Esophagus (tissue), 2 donors: ENCODE results near the gene TLN1. TPM values are rescaled to one million over a fixed set of nuclear protein-coding genes. Genes with fewer than 3 reads are reported as not detected.

Experiments used
- H3K27ac ChIP-seq, 2 donors: one replicate each; pipeline ENCODE4 v1.5.1; 2013; ENCODE audit warnings: low read depth in 2 of 2, mild to moderate bottlenecking in 2 of 2, inconsistent platforms in 1 of 2, low read length in 1 of 2, moderate library complexity in 1 of 2
- H3K27me3 ChIP-seq, 2 donors: one replicate each; pipeline ENCODE4 v1.6.1; 2013; ENCODE audit warnings: low read length in 2 of 2, control low read depth in 1 of 2, mild to moderate bottlenecking in 1 of 2; ENCODE audit not compliant: insufficient read depth in 2 of 2, control insufficient read depth in 1 of 2
- H3K36me3 ChIP-seq, 2 donors: one replicate each; pipeline ENCODE4 v1.6.1; 2013; ENCODE audit warnings: low read length in 1 of 2; ENCODE audit not compliant: control insufficient read depth in 2 of 2, insufficient read depth in 2 of 2
- H3K4me1 ChIP-seq, 2 donors: one replicate each; pipeline ENCODE4 v1.6.1; 2013; ENCODE audit warnings: low read length in 1 of 2; ENCODE audit not compliant: control insufficient read depth in 2 of 2, insufficient read depth in 2 of 2
- H3K4me3 ChIP-seq, 2 donors: one replicate each; pipeline ENCODE4 v1.5.1; 2013; ENCODE audit warnings: low read length in 2 of 2, mild to moderate bottlenecking in 2 of 2, low read depth in 1 of 2, moderate library complexity in 1 of 2
- H3K9me3 ChIP-seq, 2 donors: one replicate each; pipeline ENCODE4 v1.6.1; 2013; ENCODE audit warnings: mild to moderate bottlenecking in 2 of 2, low read depth in 1 of 2, low read length in 1 of 2, moderate library complexity in 1 of 2; ENCODE audit not compliant: control insufficient read depth in 2 of 2, insufficient read depth in 1 of 2
- WGBS, 2 donors: extraction: QIAGEN DNeasy Blood & Tissue Kit; methylation state at CpG; one replicate each; pipeline ENCODE4 v1.1.7; 2013; 5-methylcytosine and 5-hydroxymethylcytosine counted together
- polyA plus RNA-seq, 2 donors: library from polyadenylated mRNA; stranded (reverse); fragments of 200-250 nt; gene quantifications; one replicate each; pipeline ENCODE4 v1.2.3, GENCODE V29; 2013
- donor health status: healthy with polysubstance abuse.
- donor health status: Bipolar disorder and iron deficiency.

Gene TLN1
- polyA plus RNA-seq, 2 donors = 53.2 to 89.5 TPM

GRCh38 chr9:35685506-35685905 is 46.5 kb downstream of the TLN1 start:
- H3K36me3 ChIP-seq = peaks cover 0 to 12% of the 10 kb centered on the region in 2 donors
- WGBS, 2 donors = 75 to 78% methylated on average over 13 of the region's 13 CpGs
- H3K27me3 ChIP-seq = no peaks in the 10 kb centered on the region
- H3K9me3 ChIP-seq = peaks cover 0 to 3% of the 10 kb centered on the region in 2 donors
- H3K4me3 ChIP-seq = peak overlapping the region in 1 of 2 donors; percentile 3
- H3K4me1 ChIP-seq = peaks cover 5 to 6% of the 10 kb centered on the region in 2 donors
- no peak overlapping the region for H3K27ac ChIP-seq

- H3K27me3 ChIP-seq = no peaks in the 10 kb centered on the region
- H3K4me3 ChIP-seq = peak overlapping the region in 1 of 2 donors; percentile 3
- peaks cover 4 to 6% of the 10 kb centered on the region in 2 donors for H3K4me1 ChIP-seq
- H3K36me3 ChIP-seq = peaks cover 0 to 12% of the 10 kb centered on the region in 2 donors
- WGBS, 2 donors = 87 to 90% methylated on average over 10 of the region's 10 CpGs
- peak overlapping the region in 1 of 2 donors; percentile 59 for H3K27ac ChIP-seq
- peaks cover 0 to 3% of the 10 kb centered on the region in 2 donors for H3K9me3 ChIP-seq
Measured at GRCh38 chr9:35684921-35685320, 47.1 kb downstream of the TLN1 start.

GRCh38 chr9:35683323-35683722 is 48.7 kb downstream of the TLN1 start:
- H3K27me3 ChIP-seq = no peaks in the 10 kb centered on the region
- H3K4me1 ChIP-seq = peaks cover 1 to 2% of the 10 kb centered on the region in 2 donors
- no peak overlapping the region for H3K4me3 ChIP-seq
- peaks cover 0 to 12% of the 10 kb centered on the region in 2 donors for H3K36me3 ChIP-seq
- peak overlapping the region; percentile 5 to 61 for H3K27ac ChIP-seq
- 57 to 68% methylated on average over 2 of the region's 2 CpGs for WGBS, 2 donors
- peaks cover 0 to 3% of the 10 kb centered on the region in 2 donors for H3K9me3 ChIP-seq

- 78 to 88% methylated on average over 10 of the region's 10 CpGs for WGBS, 2 donors
- Histone ChIP-seq H3K4me1 (peaks cover 0 to 2% of the 10 kb centered on the region in 2 donors), H3K27me3 (no peaks in the 10 kb centered on the region), H3K4me3 (no peak overlapping the region), H3K27ac (peak overlapping the region; percentile 20 to 50), H3K9me3 (peaks cover 0 to 3% of the 10 kb centered on the region in 2 donors), H3K36me3 (peaks cover 0 to 12% of the 10 kb centered on the region in 2 donors)
Measured at GRCh38 chr9:35682520-35683315, 49.3 kb downstream of the TLN1 start.

- 71 to 75% methylated on average over 6 of the region's 6 CpGs for WGBS, 2 donors
- H3K27me3 ChIP-seq = no peaks in the 10 kb centered on the region
- no peak overlapping the region for H3K4me3 ChIP-seq
- peak overlapping the region; percentile 20 to 50 for H3K27ac ChIP-seq
- peaks cover 0 to 12% of the 10 kb centered on the region in 2 donors for H3K36me3 ChIP-seq
- H3K4me1 ChIP-seq = peaks cover 0 to 2% of the 10 kb centered on the region in 2 donors
- H3K9me3 ChIP-seq = peaks cover 0 to 3% of the 10 kb centered on the region in 2 donors
Measured at GRCh38 chr9:35682051-35682450, 49.9 kb downstream of the TLN1 start.

- H3K27ac ChIP-seq = peak overlapping the region; percentile 20 to 50
- 47 to 53% methylated on average over 3 of the region's 3 CpGs for WGBS, 2 donors
- H3K36me3 ChIP-seq = peaks cover 0 to 12% of the 10 kb centered on the region in 2 donors
Measured at GRCh38 chr9:35681341-35682002, 50.5 kb downstream of the TLN1 start.

GRCh38 chr9:35680331-35681105 is 51.5 kb downstream of the TLN1 start:
- H3K27me3 ChIP-seq = no peaks in the 10 kb centered on the region
- peaks cover 0 to 12% of the 10 kb centered on the region in 2 donors for H3K36me3 ChIP-seq

More at GRCh38 chr9:35681341-35682002, 50.5 kb downstream of the TLN1 start:
- Histone ChIP-seq H3K27me3 (no peaks in the 10 kb centered on the region), H3K4me1 (peaks cover 0 to 2% of the 10 kb centered on the region in 2 donors), H3K4me3 (no peak overlapping the region), H3K9me3 (peaks cover 0 to 3% of the 10 kb centered on the region in 2 donors)

GRCh38 chr9:35679766-35680330 is 52.1 kb downstream of the TLN1 start:
- Histone ChIP-seq H3K36me3 (peaks cover 0 to 7% of the 10 kb centered on the region in 2 donors), H3K4me1 (peaks cover 2 to 4% of the 10 kb centered on the region in 2 donors), H3K4me3 (no peak overlapping the region), H3K27ac (no peak overlapping the region), H3K9me3 (peaks cover 0 to 3% of the 10 kb centered on the region in 2 donors), H3K27me3 (no peaks in the 10 kb centered on the region)
- 83% methylated on average over 8 of the region's 8 CpGs for WGBS, 2 donors

More at GRCh38 chr9:35680331-35681105, 51.5 kb downstream of the TLN1 start:
- H3K4me1 ChIP-seq = peaks cover 2 to 4% of the 10 kb centered on the region in 2 donors
- 51 to 64% methylated on average over 15 of the region's 15 CpGs for WGBS, 2 donors
- H3K4me3 ChIP-seq = no peak overlapping the region
- H3K9me3 ChIP-seq = peaks cover 0 to 3% of the 10 kb centered on the region in 2 donors
- peak overlapping the region in 1 of 2 donors; percentile 65 for H3K27ac ChIP-seq

GRCh38 chr9:35679091-35679490 is 52.9 kb downstream of the TLN1 start:
- Histone ChIP-seq H3K27me3 (no peaks in the 10 kb centered on the region), H3K4me3 (no peak overlapping the region), H3K4me1 (peaks cover 2 to 4% of the 10 kb centered on the region in 2 donors), H3K27ac (no peak overlapping the region), H3K36me3 (no peaks in the 10 kb centered on the region), H3K9me3 (peaks cover 0 to 3% of the 10 kb centered on the region in 2 donors)
- 89 to 92% methylated on average over 5 of the region's 5 CpGs for WGBS, 2 donors
